Astrocyte (in vitro differentiated cells and primary cell): Measurements from ENCODE around the gene TRMT2A.

Experiments used
- EZH2 ChIP-seq: IDR thresholded peaks from 2 replicates; pipeline ENCODE4 v1.6.1; 2012; ENCODE audit warnings: mild to moderate bottlenecking, low read length, inconsistent platforms; ENCODE audit not compliant: insufficient read depth
- TF ChIP-seq, protein P1 (sequence below): IDR thresholded peaks from 2 replicates; pipeline ENCODE4 v1.5.1; 2011; ENCODE audit warnings: low read depth, mild to moderate bottlenecking, inconsistent platforms, low read length, moderate library complexity; ENCODE audit not compliant: insufficient read depth

DNA sequence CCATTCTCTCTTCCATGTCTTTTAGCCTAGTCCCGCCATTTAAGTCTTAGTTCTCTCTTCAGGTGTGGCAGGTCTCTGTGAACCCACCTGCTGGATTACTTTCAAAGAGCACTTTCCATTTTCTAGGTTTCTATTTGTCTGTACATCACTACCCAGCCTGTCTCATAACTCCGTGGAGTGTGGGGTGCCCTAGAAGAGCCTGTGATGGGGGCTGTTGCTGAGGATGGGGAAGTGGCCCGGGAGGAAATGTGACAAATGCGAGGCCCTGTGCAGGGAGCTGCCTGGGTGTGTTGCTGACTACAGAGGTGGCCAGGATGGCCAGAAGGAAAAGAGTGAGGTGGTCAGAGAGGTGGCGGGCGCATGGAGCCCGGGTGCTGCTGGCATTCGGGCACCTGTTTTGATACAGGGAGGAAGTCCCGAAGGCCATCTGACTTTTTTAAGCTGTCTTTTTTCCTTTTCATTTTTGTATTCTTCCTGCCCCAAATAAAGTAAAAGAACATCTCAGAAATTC lies 26.2 kb downstream of the TRMT2A start:
- TF ChIP-seq, protein P1, sequence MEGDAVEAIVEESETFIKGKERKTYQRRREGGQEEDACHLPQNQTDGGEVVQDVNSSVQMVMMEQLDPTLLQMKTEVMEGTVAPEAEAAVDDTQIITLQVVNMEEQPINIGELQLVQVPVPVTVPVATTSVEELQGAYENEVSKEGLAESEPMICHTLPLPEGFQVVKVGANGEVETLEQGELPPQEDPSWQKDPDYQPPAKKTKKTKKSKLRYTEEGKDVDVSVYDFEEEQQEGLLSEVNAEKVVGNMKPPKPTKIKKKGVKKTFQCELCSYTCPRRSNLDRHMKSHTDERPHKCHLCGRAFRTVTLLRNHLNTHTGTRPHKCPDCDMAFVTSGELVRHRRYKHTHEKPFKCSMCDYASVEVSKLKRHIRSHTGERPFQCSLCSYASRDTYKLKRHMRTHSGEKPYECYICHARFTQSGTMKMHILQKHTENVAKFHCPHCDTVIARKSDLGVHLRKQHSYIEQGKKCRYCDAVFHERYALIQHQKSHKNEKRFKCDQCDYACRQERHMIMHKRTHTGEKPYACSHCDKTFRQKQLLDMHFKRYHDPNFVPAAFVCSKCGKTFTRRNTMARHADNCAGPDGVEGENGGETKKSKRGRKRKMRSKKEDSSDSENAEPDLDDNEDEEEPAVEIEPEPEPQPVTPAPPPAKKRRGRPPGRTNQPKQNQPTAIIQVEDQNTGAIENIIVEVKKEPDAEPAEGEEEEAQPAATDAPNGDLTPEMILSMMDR = no peak
- TF ChIP-seq EZH2 = no peak
